ENCODE measurements around the gene CES5A.
"Not testable (repeated sequence)": the region's sequence is repeated elsewhere in the genome, so short reads cannot be mapped to it uniquely, and the experiment has no call there.

The CES5A gene

GRCh38 chr16:55872130-55872529 lies 3.0 kb downstream of the CES5A start:
- no peak for DNase-seq

- DNase-seq: no peak
Observed at GRCh38 chr16:55871411-55872038, 3.6 kb downstream of the CES5A start.

- DNase-seq: no peak
Observed at GRCh38 chr16:55868980-55869379, 6.2 kb downstream of the CES5A start.

- no peak for DNase-seq
Observed at GRCh38 chr16:55868137-55868536, 7.0 kb downstream of the CES5A start.

- no peak for DNase-seq
Observed at GRCh38 chr16:55861288-55861687, 13.9 kb downstream of the CES5A start.

- DNase-seq: not testable (repeated sequence)
Observed at GRCh38 chr16:55857650-55858049, 17.5 kb downstream of the CES5A start.

GRCh38 chr16:55856950-55857349 lies 18.2 kb downstream of the CES5A start:
- DNase-seq: no peak

GRCh38 chr16:55853114-55853513 lies 22.1 kb downstream of the CES5A start:
- no peak for DNase-seq

- no peak for DNase-seq
Observed at GRCh38 chr16:55849536-55849935, 25.6 kb downstream of the CES5A start.

- no peak for DNase-seq
Observed at GRCh38 chr16:55846598-55847346, 28.4 kb downstream of the CES5A start.

GRCh38 chr16:55843105-55843395 lies 32.1 kb downstream of the CES5A start:
- no peak for DNase-seq

- DNase-seq: no peak
Observed at GRCh38 chr16:55842369-55843104, 32.6 kb downstream of the CES5A start.

GRCh38 chr16:55839115-55839514 lies 36.1 kb downstream of the CES5A start:
- DNase-seq: no peak

- no peak for DNase-seq
Observed at GRCh38 chr16:55836158-55836611, 39.0 kb downstream of the CES5A start.

- no peak for DNase-seq
Observed at GRCh38 chr16:55835581-55835980, 39.6 kb downstream of the CES5A start.

- DNase-seq: not testable (repeated sequence)
Observed at GRCh38 chr16:55835173-55835572, 40.0 kb downstream of the CES5A start.

GRCh38 chr16:55834049-55834448 lies 41.1 kb downstream of the CES5A start:
- no peak for DNase-seq

- no peak for DNase-seq
Observed at GRCh38 chr16:55832773-55833691, 42.1 kb downstream of the CES5A start, which contains the start of gene CES1. TSS of gene CES1 (minus strand) at chr16:55833096. CDS start at chr16:55833055, 41 bp downstream.

- DNase-seq: no peak
Observed at GRCh38 chr16:55832425-55832772, 42.8 kb downstream of the CES5A start.

GRCh38 chr16:55830658-55831294 lies 44.4 kb downstream of the CES5A start:
- DNase-seq: no peak

- not testable (repeated sequence) for DNase-seq
Observed at GRCh38 chr16:55829232-55829631, 45.9 kb downstream of the CES5A start.

GRCh38 chr16:55828680-55829079 lies 46.5 kb downstream of the CES5A start:
- DNase-seq: no peak

Data from activated naive CD4-positive, alpha-beta T cell (primary cell).